Osteocyte (in vitro differentiated cells): ENCODE measurements around the gene CPN1. TPM values are rescaled to one million over a fixed set of nuclear protein-coding genes. Genes with fewer than 3 reads are reported as not detected.

Experiments
- DNase-seq: peaks from one replicate; pipeline ENCODE4 v3.0.0; 2021; ENCODE audit warnings: mixed read lengths; ENCODE audit not compliant: unreplicated experiment; ENCODE audit errors: extremely low spot score
- H3K27ac Mint-ChIP-seq: one replicate; pipeline ENCODE4 v1.8.0; 2021; ENCODE audit warnings: mild to moderate bottlenecking, mixed read lengths; ENCODE audit not compliant: unreplicated experiment
- H3K27me3 Mint-ChIP-seq: one replicate; pipeline ENCODE4 v1.8.0; 2021; ENCODE audit warnings: mixed read lengths; ENCODE audit not compliant: unreplicated experiment
- H3K36me3 Mint-ChIP-seq: one replicate; pipeline ENCODE4 v1.8.0; 2021; ENCODE audit warnings: mixed read lengths; ENCODE audit not compliant: unreplicated experiment
- H3K4me1 Mint-ChIP-seq: one replicate; pipeline ENCODE4 v1.8.0; 2021; ENCODE audit warnings: mixed read lengths; ENCODE audit not compliant: unreplicated experiment
- H3K4me3 Mint-ChIP-seq: one replicate; pipeline ENCODE4 v1.8.0; 2021; ENCODE audit warnings: mild to moderate bottlenecking, moderate library complexity, mixed read lengths; ENCODE audit not compliant: unreplicated experiment
- H3K9me3 Mint-ChIP-seq: one replicate; pipeline ENCODE4 v1.8.0; 2021; ENCODE audit warnings: mixed read lengths; ENCODE audit not compliant: unreplicated experiment
- CTCF ChIP-seq: fragments of 200-600 bp; sonication (generic); IDR thresholded peaks from 2 replicates; pipeline ENCODE4 v1.5.0; 2021; ENCODE audit warnings: antibody characterized with exemption, mild to moderate bottlenecking, moderate library complexity
- total RNA-seq: library from RNA; stranded (reverse); gene quantifications from 2 replicates; pipeline ENCODE4 v1.2.1, GENCODE V29; 2021

The CPN1 gene
- total RNA-seq, 1 donor from 2014 or later: not detected

GRCh38 chr10:100041306-100042002, 40.2 kb downstream of the CPN1 start:
- no peaks in the 10 kb centered on the region for H3K36me3 Mint-ChIP-seq
- peaks cover 42% of the 10 kb centered on the region for H3K4me1 Mint-ChIP-seq
- no peak for TF ChIP-seq CTCF
- no peak overlapping the region for H3K27ac Mint-ChIP-seq
- no peak for DNase-seq
- H3K9me3 Mint-ChIP-seq: no peaks in the 10 kb centered on the region
- no peaks in the 10 kb centered on the region for H3K27me3 Mint-ChIP-seq
- no peak overlapping the region for H3K4me3 Mint-ChIP-seq

- no peaks in the 10 kb centered on the region for H3K9me3 Mint-ChIP-seq
- H3K4me1 Mint-ChIP-seq: peaks cover 24% of the 10 kb centered on the region
- H3K4me3 Mint-ChIP-seq: no peak overlapping the region
- H3K27me3 Mint-ChIP-seq: no peaks in the 10 kb centered on the region
- H3K36me3 Mint-ChIP-seq: no peaks in the 10 kb centered on the region
- TF ChIP-seq CTCF: no peak
- H3K27ac Mint-ChIP-seq: no peak overlapping the region
- DNase-seq: no peak
Measured at GRCh38 chr10:100038561-100039071, 43.1 kb downstream of the CPN1 start.

GRCh38 chr10:100037758-100038315, 43.8 kb downstream of the CPN1 start:
- no peaks in the 10 kb centered on the region for H3K36me3 Mint-ChIP-seq
- peaks cover 20% of the 10 kb centered on the region for H3K4me1 Mint-ChIP-seq
- no peaks in the 10 kb centered on the region for H3K27me3 Mint-ChIP-seq
- H3K27ac Mint-ChIP-seq: no peak overlapping the region
- TF ChIP-seq CTCF: no peak
- H3K9me3 Mint-ChIP-seq: no peaks in the 10 kb centered on the region
- no peak overlapping the region for H3K4me3 Mint-ChIP-seq
- no peak for DNase-seq

- H3K4me3 Mint-ChIP-seq: no peak overlapping the region
- H3K27me3 Mint-ChIP-seq: no peaks in the 10 kb centered on the region
- DNase-seq: no peak
- no peaks in the 10 kb centered on the region for H3K36me3 Mint-ChIP-seq
- H3K4me1 Mint-ChIP-seq: peaks cover 17% of the 10 kb centered on the region
- TF ChIP-seq CTCF: no peak
- H3K27ac Mint-ChIP-seq: no peak overlapping the region
- no peaks in the 10 kb centered on the region for H3K9me3 Mint-ChIP-seq
Measured at GRCh38 chr10:100036850-100037249, 44.8 kb downstream of the CPN1 start.

GRCh38 chr10:100033766-100034418, 47.8 kb downstream of the CPN1 start:
- no peak for DNase-seq
- H3K4me3 Mint-ChIP-seq: no peak overlapping the region
- H3K36me3 Mint-ChIP-seq: no peaks in the 10 kb centered on the region
- no peak overlapping the region for H3K27ac Mint-ChIP-seq
- H3K9me3 Mint-ChIP-seq: no peaks in the 10 kb centered on the region
- peaks cover 6% of the 10 kb centered on the region for H3K4me1 Mint-ChIP-seq
- no peaks in the 10 kb centered on the region for H3K27me3 Mint-ChIP-seq
- TF ChIP-seq CTCF: no peak
